GM11168 (cell line): Measurements from ENCODE around the gene COL5A1.
"Not testable (repeated sequence)": the region's sequence is repeated elsewhere in the genome, so short reads cannot be mapped to it uniquely, and the experiment has no call there.

Experiments
- in situ Hi-C: fragments of 300-500 bp; cut with MboI; formaldehyde crosslinking; loops from one replicate; pipeline ENCODE4 v1.12.0; 2022; ENCODE audit warnings: low sequenced_read_pairs; ENCODE audit not compliant: unreplicated experiment

The COL5A1 gene

GRCh38 chr9:134670851-134671281 is 29.3 kb downstream of the COL5A1 start:
- in situ Hi-C loops = no loop called here

DNA sequence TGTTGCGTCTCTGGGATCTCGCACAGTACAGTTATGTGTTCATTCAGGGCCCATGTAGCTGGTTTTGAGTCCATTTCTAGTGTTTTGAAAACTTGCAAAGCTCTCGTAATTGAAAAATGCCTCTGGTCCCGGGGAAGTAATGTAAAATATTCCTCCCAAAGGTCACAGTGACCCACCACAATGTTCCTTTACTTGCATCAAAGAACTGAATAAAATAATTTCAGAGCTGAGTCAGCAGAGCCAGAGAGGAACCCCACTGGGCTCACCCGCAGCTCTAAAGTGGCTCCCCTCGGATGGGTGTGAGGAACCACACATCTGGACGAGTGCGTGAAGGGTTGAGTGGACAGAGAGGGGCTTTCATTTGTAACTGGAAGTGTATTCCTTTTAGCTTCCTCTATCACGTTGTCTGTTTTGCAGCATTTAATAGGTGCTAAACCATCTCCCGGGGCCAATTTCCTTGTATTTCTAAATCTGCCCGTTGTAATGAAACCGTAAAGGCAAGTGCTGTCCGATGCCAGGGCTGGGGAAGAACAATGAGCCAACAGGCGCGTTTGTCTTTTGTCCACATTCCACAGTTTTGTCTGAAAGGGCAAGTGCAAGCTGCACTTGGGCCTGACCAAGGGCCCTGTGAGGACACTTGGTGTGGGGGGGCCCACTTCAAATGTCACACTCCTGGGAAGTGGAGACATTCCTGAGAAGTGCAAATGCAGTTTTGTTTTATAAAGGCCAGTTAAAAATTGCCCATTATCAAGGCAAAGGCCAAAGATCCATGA is 29.9 kb downstream of the COL5A1 start:
- in situ Hi-C loops = no loop called here

DNA sequence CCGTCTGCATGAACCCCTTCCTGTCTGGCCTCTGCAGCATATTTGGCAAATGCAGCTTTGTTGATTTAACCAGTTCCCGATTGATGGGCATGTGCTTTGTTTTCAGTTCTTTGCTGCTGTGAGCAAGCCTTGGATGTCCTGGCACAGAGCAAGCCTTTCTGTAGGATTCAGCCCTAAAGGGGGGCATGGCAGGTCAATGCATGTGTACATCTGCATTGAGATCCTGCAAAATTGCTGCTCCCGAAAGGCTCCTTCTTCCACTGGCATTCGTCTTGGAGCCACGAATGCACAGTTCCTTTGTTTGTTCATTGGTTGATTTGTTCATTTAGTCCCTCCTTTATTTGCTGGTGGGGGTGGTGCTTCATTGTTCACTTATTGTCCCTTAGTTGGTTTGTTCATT is 34.8 kb downstream of the COL5A1 start:
- in situ Hi-C loops = no loop called here

DNA sequence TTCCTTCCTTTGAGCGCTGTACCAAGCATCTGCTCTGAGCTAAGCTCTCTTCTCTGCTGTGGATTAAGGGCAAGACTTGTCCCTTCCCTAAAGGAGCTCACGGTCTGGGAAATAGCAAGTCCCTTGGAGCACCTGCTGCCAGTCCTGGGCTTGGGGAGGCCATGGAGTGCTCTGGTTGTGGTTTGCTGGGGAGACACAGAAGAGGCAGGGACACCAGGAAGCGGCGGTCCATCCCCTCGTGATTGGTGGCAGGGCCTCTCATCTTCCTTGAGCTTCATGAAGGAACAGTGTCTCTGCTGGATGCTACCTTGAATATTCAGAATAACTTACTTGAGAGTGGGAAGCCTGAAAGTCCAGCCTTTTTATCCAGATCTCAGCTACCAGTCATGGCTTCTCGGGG is 35.3 kb downstream of the COL5A1 start:
- in situ Hi-C loops = no loop called here

- in situ Hi-C loops = no loop called here
These were observed 36.1 kb downstream of the COL5A1 start for GRCh38 chr9:134677743-134678142.

- in situ Hi-C loops = no loop called here
These were observed 36.6 kb downstream of the COL5A1 start for GRCh38 chr9:134678206-134678605.

DNA sequence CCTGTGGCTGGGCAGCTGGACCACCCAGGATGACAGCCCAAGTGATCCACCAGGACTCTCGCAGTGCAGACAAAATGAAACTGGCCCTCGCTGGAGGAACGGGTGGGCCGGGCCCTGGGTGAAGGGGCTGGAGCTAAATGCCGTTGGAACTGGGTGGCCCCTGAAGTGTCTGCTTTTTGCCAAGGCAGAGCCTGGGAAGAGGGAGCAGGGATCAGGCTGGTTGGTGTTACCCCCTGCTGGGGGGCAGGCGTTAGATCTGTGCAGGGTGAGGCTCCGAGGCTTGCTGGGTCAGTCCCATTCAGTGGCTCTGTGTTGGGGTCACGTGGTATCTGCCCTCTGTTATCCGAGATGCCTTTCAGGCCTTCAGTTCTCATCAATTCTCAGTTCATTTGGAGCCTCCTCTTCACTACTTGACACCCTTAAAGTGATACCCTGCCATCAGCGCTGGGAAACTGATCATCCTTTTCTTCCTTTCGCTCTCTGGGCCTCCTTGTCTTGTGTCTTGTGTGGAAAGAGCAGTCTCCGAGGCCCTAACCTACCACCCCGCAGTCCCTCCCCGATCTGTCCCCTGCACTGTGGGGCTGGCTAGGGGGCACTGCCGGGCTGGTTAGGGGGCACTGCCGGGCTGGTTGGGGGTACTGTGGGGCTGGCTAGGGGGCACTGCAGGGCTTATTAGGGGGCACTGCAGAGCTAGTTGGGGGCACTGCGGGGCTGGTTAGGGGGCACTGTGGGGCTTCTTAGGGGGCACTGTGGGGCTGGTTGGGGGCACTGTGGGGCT is 37.3 kb downstream of the COL5A1 start:
- in situ Hi-C loops = no loop called here

- in situ Hi-C loops = no loop called here
These were observed 38.2 kb downstream of the COL5A1 start for GRCh38 chr9:134679616-134680392.

GRCh38 chr9:134680393-134681060 is 38.9 kb downstream of the COL5A1 start:
- in situ Hi-C loops = no loop called here

DNA sequence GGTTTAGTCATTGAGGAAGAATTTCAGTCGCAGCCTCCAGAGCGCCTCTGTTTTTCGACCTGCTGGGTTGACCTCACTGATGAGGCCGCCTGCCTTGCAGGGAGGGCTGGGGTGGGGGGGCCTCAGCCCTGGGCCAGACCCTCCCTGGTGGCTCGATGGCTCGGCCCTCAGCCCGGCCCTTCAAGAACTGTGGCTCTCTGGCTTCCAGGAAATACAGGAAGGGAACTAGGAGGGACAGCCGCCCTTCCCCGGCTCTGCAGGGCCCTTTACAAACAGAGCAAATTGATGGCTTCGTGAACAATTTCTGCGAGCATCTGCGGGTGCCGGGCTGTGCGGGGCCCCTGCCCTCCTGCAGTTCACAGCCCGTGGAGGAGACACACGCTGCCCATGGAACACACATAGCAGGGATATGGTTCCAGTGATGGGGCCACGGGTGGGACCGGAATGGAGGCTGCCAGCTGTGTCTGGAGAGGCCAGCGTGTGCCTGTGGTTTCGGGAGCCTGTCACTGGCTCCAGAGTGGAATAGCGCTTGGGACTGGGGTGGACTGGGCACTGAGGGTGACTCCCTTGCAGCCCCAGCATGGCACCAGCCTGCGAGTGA is 39.6 kb downstream of the COL5A1 start:
- in situ Hi-C loops = no loop called here

DNA sequence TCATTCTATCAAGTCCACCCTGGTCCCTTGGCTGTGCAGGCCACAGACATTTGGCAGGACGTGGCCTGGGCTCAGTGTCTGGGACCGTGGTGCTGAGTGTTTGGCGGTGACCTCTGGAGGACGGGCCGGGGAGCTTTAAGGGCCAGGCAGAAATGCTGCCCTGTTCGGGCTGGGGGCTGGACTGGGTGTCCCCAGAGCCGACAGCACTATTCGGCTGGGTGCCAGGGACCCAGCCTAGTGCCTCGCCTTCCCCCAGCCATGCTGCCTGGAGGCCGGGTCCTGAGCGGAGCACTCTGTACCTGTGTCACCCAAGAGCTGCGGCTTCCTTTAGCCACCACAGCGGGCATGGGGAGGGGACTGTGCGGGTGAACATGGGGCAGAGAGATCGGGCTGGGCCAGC is 40.4 kb downstream of the COL5A1 start:
- in situ Hi-C loops = no loop called here

- in situ Hi-C loops = no loop called here
These were observed 41.2 kb downstream of the COL5A1 start for GRCh38 chr9:134682651-134683364.

- in situ Hi-C loops = no loop called here
These were observed 42.2 kb downstream of the COL5A1 start for GRCh38 chr9:134683714-134684374.

DNA sequence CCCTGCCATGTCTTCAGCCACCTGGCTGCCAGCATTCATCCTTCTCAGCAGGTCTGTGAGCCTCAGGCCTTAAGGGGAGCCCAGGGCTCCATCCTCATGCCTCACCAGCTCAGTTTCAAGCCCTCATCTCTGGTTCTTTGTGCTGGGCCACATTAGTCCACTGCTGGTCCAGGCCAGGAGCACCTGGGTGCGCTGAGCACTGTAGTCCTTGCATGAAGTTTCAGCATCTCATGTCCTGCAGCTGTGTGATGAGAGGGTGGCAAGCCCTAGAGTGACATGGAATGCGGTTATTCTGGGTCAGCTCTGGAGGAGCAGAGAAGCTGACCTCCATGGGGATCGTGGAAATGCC is 42.7 kb downstream of the COL5A1 start:
- in situ Hi-C loops = no loop called here

- in situ Hi-C loops = not testable (repeated sequence)
These were observed 43.3 kb downstream of the COL5A1 start for GRCh38 chr9:134684941-134685340.

- in situ Hi-C loops = no loop called here
These were observed 44.2 kb downstream of the COL5A1 start for GRCh38 chr9:134685784-134686183.

DNA sequence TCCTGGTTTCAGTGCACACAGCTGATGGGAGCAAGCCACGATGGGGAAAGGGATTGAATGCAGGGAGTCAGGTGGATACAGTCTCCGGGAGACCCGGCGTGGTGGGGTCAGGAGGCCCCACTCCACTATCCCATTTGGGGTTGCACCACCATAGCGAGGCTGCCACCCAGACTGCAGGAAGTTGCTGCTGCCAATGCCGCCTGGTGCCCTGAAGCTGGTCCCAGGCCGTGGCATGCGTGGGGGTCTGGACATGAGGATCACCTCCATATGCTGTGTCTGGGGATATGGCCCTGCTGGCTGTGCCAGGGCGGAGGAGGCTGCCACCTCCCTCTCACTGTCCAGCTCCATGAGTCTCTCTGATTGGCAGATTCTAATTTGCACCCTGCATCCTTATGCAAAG is 45.3 kb downstream of the COL5A1 start:
- in situ Hi-C loops = no loop called here

- in situ Hi-C loops = no loop called here
These were observed 46.0 kb downstream of the COL5A1 start for GRCh38 chr9:134687556-134687955.

GRCh38 chr9:134688231-134688630 is 46.6 kb downstream of the COL5A1 start:
- in situ Hi-C loops = no loop called here
